GM10248 (cell line): ENCODE results near the gene CHAT.

Experiments
- CTCF ChIA-PET: fragments of 300-600 bp; sonication (Branson Sonifier 250); formaldehyde crosslinking; extraction: SDS; loops from one replicate; lab custom pipeline; 2021; ENCODE audit warnings: antibody characterized with exemption; lab: Yijun Ruan, JAX
- POLR2A ChIA-PET: fragments of 350-650 bp; sonication (Branson Sonifier 250); formaldehyde crosslinking; extraction: SDS; loops from one replicate; lab custom pipeline; 2020; ENCODE audit warnings: antibody characterized with exemption; lab: Yijun Ruan, JAX
- DNase-seq: peaks from one replicate; pipeline ENCODE4 v3.0.0; 2012; ENCODE audit errors: extremely low spot score
- TF ChIP-seq, protein P1 (sequence below): IDR thresholded peaks from 2 replicates; pipeline ENCODE4 v1.5.1; 2012; ENCODE audit warnings: mild to moderate bottlenecking, low read depth; ENCODE audit errors: extremely low read depth, missing control alignments, control extremely low read depth

Gene CHAT

DNA sequence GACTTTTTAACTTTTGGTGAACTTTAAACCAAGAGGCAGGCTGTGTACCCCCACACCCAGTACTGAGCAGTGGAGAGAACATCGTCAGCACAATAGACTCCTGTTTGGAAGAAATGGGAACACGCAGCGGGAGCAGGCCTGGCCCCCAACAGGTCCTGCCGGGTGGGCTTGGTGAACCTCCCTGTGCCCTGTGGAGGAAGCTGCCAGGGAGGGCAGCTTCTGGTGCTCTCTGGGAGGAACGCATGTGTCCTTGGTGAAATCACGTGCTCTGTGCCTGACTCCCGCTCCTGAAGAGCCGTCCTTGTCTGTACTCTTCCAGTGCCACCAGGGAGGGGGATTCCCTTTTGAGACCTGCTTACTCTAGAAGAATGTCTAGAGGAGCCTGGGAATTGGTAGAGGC is 31.6 kb downstream of the CHAT start:
- ChIA-PET CTCF (interaction anchor here (0.9 kb wide), 1 partner anchor 52 kb away, joined by 4 read pairs; no protein-coding TSS in a partner anchor), POLR2A (no interaction called here)
- TF ChIP-seq, protein P1, sequence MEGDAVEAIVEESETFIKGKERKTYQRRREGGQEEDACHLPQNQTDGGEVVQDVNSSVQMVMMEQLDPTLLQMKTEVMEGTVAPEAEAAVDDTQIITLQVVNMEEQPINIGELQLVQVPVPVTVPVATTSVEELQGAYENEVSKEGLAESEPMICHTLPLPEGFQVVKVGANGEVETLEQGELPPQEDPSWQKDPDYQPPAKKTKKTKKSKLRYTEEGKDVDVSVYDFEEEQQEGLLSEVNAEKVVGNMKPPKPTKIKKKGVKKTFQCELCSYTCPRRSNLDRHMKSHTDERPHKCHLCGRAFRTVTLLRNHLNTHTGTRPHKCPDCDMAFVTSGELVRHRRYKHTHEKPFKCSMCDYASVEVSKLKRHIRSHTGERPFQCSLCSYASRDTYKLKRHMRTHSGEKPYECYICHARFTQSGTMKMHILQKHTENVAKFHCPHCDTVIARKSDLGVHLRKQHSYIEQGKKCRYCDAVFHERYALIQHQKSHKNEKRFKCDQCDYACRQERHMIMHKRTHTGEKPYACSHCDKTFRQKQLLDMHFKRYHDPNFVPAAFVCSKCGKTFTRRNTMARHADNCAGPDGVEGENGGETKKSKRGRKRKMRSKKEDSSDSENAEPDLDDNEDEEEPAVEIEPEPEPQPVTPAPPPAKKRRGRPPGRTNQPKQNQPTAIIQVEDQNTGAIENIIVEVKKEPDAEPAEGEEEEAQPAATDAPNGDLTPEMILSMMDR: no peak
- no peak for DNase-seq

DNA sequence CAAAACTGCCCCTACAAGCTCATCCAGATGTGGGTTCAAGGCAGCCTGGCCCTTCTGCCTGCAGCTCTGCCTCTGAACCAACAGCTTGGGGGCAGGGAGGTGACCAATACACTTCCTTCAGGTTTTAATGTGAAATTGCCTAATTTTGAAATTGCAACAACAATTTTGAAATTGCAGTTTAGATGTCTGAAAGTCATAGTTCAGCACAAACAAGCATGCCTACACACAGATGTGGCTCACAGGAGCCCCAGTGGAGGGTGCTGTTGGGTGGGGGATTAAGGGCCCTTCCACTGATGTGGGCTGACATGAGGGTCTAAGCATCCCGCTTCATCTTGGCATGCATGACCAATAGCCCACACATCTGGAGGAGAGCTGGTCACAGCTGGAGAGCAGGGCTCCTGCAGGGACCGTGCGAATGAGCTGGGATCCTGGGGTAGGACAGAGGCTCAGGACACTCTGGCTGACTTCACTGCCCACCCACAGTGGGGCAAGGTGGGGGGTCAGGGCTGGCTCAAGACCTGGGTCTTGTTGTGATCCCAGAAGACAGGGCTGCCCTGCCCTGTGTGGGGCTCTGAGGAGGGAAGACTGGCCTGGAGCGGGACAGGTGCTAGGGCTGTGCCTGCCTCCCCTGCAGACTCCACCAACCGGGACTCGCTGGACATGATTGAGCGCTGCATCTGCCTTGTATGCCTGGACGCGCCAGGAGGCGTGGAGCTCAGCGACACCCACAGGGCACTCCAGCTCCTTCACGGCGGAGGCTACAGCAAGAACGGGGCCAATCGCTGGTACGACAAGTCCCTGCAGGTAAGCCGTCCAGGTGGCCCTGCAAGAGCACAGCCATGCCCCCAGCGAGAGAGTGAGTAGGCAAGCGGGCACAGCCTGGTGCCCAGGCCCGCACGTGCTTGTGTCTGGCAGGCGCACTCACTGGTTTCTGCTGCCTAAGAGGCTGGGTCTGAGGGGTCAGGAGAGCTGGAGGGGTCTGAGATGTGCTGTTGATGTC is 32.3 kb downstream of the CHAT start:
- ChIA-PET POLR2A (no interaction called here), CTCF (interaction anchor here (0.9 kb wide), 1 partner anchor 53 kb away, joined by 4 read pairs; no protein-coding TSS in a partner anchor)
- DNase-seq: no peak
- TF ChIP-seq, protein P1: no peak

DNA sequence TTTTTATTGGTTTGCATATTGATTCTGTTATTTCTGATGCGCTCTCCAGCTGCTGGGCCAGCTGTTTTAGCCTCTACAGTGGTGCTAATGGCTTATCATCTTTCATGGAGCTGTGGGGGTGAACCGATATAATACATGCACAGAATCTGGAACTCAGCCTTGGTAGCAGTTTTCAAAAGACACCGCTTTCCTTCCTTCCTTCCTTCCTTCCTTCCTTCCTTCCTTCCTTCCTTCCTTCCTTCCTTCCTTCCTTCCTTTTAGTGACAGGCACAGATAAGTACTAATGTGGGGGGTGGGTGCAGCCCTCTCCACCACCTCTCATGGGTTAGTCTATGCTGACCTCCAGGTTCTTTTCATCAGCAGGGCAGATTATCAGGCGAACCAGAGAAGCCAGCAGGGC is 33.7 kb downstream of the CHAT start:
- DNase-seq: no peak
- CTCF ChIA-PET: no interaction called here
- TF ChIP-seq, protein P1: no peak
- POLR2A ChIA-PET: no interaction called here

DNA sequence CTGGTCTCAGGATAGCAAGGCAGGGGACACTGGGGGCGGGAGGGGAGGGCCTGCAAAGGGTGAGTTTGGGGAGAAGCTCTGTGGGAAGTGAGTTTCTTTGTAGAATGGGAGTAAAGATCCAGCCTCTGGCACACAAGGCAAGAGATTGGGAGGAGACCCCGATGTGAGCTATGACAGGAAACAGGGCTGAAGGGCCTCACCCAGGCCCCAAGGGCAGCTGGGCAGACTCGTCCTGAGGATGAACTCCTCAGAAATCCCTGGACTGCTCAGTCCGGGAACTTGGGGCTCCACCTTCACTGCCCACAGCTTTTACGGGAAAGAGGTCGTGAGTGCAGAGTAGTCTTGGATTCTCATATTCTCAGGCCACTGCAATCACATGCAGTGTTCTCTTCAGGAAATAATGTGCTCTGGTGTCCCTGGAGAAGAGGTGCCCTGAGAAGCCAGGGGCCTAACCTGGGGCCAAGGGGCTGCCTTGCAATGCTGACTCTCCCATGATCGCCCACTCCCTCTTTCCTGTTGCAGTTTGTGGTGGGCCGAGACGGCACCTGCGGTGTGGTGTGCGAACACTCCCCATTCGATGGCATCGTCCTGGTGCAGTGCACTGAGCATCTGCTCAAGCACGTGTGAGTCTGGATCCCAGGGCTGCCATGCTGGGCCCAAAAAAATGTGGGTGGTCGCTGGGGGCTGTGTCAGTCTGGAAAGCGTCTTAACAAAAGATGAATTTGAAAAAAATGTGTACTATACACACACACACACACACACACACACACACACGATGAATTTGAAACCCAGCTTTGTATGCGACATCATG is 34.4 kb downstream of the CHAT start:
- POLR2A ChIA-PET: no interaction called here
- TF ChIP-seq, protein P1: no peak
- DNase-seq: no peak
- CTCF ChIA-PET: interaction anchor here (1.9 kb wide), 1 partner anchor 16 kb away, joined by 5 read pairs; no protein-coding TSS in a partner anchor

DNA sequence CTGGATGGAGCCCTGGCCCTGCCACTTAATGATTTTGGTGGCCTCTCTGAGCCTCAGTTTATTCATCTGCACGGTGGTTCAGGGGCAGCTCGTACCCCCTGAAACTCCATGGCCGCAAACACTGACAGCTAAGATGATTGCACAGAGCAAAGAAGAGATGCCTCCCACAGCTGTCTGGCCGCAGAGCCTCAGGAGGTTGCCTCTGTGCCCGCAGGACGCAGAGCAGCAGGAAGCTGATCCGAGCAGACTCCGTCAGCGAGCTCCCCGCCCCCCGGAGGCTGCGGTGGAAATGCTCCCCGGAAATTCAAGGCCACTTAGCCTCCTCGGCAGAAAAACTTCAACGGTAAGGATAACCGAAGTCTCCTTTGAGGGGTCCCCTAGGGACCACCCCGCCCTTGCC is 35.5 kb downstream of the CHAT start:
- ChIA-PET POLR2A (no interaction called here), CTCF (interaction anchor here (0.7 to 1.9 kb wide), 3 partner anchors 9 to 17 kb away, joined by 3 to 5 read pairs (median 4); no protein-coding TSS in a partner anchor)
- TF ChIP-seq, protein P1: no peak
- no peak for DNase-seq
